GM03348 (cell line): ENCODE results near the gene MACROD2.
"Not testable (repeated sequence)": the region's sequence is repeated elsewhere in the genome, so short reads cannot be mapped to it uniquely, and the experiment has no call there.

Source experiments
- DNase-seq: peaks from one replicate; pipeline ENCODE4 v3.0.0; 2012; ENCODE audit warnings: low spot score

The MACROD2 gene

GRCh38 chr20:15346657-15347280 lies 1351.5 kb downstream of the MACROD2 start:
- no peak for DNase-seq

DNA sequence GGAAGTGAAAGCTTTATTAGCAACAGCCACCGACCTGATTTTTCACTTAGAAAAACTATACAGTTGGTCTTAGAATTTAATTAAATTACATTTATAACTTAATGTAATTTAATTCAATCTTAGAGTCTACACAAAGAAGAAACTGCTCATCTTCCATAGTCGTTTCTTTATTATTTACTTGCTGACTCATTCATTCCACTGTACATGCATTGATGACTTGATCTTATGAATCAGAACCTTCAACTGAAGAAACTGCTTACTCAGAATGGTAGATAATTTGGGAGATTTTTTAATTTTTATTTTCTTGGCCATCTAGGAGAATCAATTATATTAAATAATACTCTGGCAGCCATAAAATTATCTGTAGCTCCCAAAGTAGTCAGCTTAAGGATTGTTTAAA lies 1363.7 kb downstream of the MACROD2 start:
- no peak for DNase-seq

GRCh38 chr20:15362849-15363248 lies 1367.5 kb downstream of the MACROD2 start:
- no peak for DNase-seq

DNA sequence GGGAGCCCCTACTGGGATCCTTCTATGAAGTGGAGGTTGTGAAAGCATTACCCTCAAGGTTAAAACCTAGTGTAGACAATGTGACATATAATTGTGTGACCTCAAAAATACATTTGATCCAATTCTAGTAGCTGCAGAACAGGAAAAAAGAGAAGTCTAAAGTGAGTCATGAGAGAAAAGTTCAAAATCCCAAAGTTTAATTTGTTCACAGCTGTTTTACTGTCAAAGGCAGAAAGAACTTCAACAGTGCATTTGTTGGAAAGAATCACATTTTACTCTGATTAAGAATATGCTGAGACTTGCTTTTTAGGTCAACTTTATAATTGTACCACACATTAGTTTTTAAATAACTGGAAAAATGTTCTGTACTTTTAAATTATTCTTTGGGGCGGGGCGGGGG lies 1369.5 kb downstream of the MACROD2 start:
- DNase-seq = no peak

DNA sequence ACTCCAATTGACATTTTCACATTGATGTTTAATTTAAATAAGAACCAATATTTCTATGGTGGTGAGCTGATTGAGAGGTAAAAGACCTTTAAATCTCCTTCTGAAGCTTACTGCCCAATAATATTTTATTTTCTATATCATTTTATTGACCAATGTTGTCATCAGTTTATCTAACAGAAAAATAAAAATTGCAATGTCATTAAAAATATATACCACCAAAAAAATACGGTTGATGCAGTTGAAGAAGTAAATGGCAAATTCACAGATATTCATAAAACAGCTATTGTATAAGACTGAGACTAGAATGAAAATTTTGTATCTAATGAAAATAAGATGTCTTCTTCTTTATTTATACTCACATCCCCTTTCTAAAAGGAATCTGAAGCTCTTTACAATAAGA lies 1375.1 kb downstream of the MACROD2 start:
- DNase-seq = no peak

DNA sequence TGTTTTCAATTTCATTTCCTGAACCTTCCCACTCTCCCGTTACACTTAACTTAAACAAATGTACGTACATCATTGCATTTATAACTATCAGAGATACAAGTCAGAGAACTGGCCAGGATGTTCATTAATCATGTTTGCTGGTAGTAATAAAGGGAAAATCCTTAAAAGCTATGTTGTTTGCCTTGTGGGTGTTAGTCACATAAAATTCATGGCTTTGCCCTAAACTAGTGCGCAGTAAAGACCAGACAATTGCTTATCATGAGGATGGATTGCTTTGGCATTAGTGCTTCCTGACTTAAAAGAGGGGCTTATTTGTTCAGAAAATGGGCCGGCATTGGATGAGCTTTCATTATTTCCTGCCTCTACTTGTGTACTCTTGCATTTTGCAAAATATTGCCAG lies 1379.4 kb downstream of the MACROD2 start:
- no peak for DNase-seq

DNA sequence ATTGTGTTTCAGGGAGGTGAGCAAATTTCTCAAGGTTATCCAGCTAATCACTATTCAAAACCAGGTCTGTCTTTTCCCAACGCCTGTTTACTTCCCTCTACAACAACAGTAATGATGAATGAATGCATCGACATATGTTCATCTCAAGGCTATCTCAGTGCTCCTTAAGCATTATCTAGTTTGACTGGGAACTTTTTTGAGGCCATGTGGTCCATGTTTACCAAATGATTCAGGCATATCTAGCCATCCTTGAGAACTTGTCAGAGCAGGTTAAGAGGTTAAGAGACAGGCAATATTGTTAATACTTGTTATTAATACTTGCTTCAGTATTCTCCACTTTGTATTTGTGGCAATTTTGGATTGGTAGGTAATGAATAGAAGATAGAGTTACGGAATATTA lies 1380.5 kb downstream of the MACROD2 start:
- no peak for DNase-seq

GRCh38 chr20:15377603-15378002 lies 1382.3 kb downstream of the MACROD2 start:
- not testable (repeated sequence) for DNase-seq

DNA sequence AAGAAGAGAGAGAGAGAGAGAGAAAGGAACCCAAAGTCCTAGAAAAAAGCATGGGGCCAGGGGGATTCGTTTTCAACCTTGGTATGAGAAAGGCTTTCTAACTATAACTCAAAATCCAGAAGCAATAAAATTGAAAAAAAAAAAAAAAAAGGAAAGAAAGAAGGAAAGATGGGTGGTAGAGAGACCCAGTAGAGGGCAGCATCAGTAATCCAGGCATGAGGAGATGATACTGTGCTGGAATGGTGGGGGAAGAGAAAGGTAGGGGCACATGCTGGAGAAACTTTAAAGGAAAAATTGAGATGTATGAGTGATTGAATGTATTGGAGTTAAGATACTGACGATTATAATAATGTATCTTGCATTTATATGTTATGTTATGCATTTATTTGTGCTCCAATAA lies 1382.8 kb downstream of the MACROD2 start:
- DNase-seq = no peak

GRCh38 chr20:15379681-15380296 lies 1384.5 kb downstream of the MACROD2 start:
- no peak for DNase-seq

DNA sequence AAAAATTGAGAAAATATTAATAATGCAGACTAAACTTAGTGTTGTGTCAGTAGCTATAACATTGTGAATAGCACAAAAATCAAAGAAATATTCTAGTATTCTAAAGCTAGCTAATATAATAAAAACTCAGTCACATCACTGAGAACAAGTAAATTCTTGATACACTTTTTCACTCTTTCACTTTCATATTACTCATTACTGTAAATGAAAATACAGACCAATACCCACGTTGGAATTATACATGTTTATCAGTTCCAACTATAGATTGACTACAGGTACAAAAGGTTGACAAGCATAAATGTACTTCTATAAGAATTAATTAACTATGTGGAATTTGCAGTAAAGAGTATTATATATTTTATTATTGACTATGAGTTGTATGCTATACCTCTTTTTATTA lies 1385.5 kb downstream of the MACROD2 start:
- DNase-seq = no peak

DNA sequence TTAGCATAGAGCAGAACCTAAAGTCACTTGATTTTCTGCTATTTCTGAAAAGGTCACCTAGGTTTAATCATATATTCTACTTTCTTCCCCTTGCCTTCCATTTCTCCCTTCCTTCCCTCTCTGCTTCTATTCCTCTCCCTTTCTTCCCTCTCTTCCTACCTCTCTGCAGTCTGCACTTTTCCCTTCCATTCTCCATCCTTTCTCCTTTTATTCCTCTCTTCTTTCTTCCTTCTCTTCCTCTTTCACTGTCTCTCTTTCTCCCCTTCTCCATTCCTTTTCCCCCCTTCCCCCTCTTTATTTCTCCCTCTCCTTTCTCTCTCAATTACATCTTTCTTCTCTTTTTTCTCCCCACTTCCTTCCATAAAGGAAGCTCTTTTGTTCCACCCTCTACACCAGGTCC lies 1391.9 kb downstream of the MACROD2 start:
- no peak for DNase-seq

- DNase-seq = no peak
Observed at GRCh38 chr20:15395457-15395856, 1400.1 kb downstream of the MACROD2 start.

DNA sequence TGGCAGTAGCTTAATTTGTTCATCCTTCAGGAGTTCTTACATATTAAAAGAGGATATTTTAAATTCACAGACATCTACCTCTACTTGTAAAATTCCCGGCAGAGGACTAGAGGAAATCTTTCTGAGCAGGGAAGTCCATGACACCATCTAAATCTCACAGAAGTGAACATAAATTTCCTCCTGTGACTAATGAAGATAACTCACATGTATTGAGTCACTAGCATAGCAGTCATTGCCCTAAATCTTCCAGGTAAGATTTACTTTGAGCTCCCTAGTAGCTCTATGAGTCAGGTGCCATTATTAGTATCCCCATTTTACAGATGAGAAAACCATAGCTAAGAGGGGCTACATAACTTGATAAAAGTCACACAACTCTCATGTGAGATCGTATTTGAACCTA lies 1400.7 kb downstream of the MACROD2 start:
- DNase-seq = no peak

- DNase-seq = no peak
Observed at GRCh38 chr20:15396900-15397299, 1401.6 kb downstream of the MACROD2 start.

DNA sequence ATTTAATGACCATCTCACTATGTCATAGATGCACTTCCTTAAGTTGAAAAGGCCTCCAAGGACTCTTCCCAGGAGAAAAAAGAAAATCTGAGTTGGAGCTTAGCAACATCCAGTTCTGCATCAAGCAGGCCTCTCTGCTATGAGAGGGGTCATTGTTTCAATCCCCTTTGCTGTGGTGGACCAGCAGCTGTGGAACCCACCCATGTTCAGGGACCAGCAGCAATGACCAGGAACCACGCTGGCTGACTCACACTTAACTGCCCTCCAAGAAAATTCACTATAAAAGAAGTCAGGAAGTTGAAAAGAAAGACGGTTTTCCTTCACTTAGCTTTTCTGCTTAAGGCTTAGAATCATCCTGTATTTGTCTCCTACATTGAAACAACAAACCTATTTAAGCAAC lies 1404.5 kb downstream of the MACROD2 start:
- DNase-seq = no peak

- DNase-seq = no peak
Observed at GRCh38 chr20:15406072-15406471, 1410.8 kb downstream of the MACROD2 start.

DNA sequence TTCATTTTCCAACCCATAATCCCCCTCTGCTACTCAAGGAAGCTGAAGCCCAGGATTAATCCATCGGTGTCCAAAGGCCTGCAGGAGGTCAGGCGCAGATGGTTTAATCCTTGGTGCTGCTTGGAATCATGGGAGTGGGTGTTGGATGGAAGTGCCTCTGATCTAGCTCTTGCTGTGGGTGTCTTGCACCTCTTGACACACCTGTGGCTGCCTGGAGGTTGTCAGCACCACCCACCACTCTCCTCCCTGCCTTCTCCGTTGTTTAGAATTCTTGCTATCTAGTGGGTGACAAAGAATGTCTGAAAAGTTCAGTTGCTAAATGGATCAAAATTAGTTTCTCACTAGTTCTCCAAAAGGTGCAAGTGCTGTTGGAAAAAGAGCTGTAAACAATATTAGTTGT lies 1416.5 kb downstream of the MACROD2 start:
- DNase-seq = no peak

DNA sequence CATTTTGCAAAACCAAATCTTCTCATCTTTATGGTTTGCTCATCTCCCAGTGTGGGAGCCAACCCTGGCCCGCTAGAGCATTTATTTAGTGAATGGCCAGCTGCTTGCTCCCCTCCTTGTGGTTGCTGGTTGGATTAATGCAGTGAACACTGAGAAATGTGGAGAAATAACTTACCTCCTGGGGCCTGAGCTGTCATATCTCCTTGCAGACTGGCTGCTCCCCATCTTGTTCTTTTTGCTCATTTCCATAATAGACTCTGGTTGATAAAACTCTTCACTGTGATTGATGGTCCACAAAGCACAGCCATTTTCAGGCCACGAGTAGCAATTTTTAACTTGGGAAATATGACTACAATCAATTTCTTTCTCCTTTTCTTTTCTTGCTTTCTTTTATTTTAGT lies 1420.6 kb downstream of the MACROD2 start:
- DNase-seq = no peak

GRCh38 chr20:15419856-15420255 lies 1424.5 kb downstream of the MACROD2 start:
- no peak for DNase-seq

GRCh38 chr20:15422966-15423365 lies 1427.7 kb downstream of the MACROD2 start:
- DNase-seq = no peak

DNA sequence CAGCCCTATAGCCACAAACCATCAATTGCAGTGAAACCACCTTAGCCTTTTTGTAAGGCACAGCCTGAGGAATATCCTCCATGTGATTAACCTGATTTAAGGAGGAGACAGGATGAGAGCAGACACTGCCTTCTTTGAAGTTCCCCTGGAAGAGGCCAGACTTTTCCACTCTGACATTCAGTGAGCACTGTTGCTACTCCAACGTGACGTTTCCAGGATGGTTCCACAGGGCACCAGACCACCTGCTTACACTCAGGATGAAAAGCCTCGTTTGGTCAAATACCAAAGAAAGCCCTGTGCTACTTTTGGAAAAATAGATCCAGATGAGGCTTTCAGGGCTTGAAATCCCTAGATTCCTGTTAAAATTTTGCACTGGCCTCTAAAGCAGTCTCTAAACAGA lies 1444.2 kb downstream of the MACROD2 start:
- DNase-seq = no peak

DNA sequence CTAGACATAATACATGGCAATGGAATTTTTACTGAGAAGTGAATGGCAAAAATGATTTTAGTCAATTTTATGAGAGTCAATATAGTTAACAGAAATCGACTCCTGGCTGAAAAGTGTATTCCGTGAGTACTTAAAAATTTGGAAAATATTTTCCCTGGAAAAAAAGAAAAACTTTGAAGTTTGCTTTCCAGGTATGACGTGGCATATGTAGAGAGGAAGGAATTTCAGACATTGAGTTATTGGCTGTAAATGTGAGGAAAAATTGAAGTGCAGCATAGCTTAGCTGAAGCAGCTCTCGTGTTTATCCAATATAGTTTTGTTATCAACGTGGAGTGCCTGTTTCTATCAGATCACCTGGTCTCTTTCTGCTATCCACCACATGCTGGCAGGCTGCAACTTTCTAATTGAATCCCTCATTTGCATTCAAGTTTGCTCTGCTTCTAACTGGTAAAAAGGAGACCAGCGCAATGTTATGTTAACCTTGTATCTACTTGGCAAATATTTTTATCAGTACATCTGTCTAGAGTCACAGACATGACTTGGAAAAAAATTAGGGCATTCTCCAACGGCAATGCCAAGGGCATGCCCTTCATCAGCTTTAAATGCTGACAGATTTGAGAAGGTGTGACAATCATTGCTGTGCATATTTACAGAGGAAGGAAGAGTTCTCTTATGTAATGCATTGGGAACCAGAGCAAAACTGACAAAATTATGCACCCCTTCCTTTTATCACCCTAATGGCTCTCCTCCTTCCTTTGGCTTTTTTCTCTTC lies 1444.9 kb downstream of the MACROD2 start:
- no peak for DNase-seq
